ENCODE data around the gene OR4C3.
"Not testable (repeated sequence)": the region's sequence is repeated elsewhere in the genome, so short reads cannot be mapped to it uniquely, and the experiment has no call there.

Gene OR4C3

DNA sequence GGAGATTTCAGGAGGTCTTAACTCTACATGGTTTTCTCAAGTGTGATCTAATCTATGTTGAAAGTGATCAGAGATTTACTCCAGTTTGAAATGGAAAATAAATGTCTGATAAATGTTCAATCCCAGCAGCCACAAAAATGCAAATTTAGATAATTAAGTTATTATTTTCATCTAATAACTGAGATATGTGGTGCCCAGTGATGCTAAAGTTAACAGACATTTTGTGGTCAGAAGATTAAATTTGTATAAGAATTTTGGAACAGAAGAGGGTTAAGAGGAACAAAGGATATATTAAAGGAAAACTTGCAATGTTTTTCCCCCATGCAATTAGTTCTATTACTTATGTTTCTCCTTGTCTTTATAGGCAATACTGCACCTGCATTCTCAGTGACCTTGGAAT is at the start of gene OR4C3:
OR4C3 (plus strand) TSS at position 301 of the 400 bp plus-strand sequence. CDS start 102 bp downstream, outside the sequence.
- DNase-seq: not testable (repeated sequence)

DNA sequence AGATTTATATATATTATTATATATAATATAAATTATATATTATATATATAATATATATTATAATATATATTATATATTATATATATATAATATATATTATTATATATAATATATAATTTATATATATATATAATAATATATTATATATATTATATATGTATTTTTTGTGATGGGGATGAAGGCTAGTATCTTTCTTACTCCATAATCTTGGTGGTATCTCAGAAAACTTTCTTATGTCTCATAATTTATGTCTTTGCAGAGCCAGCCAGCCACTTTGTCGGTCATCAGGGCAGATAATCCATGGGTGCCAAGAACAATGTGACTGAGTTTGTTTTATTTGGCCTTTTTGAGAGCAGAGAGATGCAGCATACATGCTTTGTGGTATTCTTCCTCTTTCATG is 18.8 kb upstream of the OR4C3 start, which contains the start of gene OR4S1:
OR4S1 (plus strand) TSS at position 301 of the 400 bp plus-strand sequence; CDS start at position 301, 0 bp downstream.
- DNase-seq: no peak

DNA sequence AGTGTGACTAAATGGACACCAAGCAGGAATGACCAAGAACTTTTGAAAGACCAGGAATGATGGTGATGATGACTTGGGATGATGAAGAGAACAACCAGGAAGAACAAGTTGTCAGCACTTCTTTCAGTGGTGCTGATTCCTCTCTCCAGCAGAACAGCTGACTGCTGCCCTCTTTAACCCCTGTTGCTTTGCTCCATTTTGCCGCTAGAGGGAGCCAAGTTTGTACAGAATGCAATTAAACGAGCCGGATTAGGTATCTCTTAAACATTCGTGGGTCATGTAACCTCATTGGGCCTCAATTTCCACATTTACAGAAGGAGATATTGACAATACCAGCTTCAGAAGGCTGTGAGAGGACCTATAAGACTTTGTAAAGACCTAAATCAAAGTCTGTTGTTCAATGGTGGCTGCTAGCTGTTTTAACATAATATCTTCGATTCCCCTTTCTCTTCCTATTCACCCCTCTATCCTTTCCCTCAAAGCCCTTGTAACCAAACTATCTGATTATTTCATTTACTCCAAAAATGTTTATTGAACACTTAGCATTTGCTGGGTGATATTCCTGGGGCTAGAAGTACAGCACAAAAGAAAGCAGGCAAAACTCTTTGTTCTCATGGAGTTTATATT is 16.8 kb upstream of the OR4C3 start:
- no peak for DNase-seq

DNA sequence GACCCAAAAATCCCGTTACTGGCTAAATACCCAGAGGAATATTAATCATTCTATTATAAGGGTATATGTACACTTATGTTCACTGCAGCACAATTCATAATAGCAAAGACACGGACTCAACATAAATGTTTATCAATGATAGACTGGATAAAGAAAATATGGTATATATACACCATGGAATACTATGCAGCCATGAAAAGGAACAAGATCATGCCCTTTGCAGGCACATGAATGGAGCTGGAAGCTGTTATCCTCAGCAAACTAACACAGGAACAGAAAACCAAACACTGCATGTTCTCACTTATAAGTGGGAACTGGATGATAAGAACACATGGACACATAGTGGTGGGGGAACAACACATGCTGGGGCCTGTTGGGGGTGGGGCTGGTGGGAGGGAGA is 11.1 kb upstream of the OR4C3 start:
- not testable (repeated sequence) for DNase-seq

DNA sequence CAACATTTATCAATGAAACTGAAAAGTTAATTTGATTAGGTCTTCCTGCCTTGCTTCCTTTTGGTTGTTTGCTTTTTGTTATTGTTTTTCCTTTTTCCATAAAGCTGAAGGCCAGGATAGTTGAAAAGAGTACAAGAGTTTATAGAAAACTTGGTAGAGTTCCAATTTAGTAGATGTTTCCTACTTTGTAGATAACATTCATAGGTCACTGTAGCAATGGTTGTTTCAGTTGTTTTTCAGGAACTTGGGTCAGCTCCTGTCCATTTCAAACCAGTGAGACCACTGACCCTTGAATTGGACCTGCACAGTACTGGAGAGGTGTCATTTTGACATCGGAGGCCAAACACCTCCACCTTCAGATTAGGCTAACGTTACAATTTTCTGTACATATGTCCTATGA is 4.9 kb upstream of the OR4C3 start:
- not testable (repeated sequence) for DNase-seq

DNA sequence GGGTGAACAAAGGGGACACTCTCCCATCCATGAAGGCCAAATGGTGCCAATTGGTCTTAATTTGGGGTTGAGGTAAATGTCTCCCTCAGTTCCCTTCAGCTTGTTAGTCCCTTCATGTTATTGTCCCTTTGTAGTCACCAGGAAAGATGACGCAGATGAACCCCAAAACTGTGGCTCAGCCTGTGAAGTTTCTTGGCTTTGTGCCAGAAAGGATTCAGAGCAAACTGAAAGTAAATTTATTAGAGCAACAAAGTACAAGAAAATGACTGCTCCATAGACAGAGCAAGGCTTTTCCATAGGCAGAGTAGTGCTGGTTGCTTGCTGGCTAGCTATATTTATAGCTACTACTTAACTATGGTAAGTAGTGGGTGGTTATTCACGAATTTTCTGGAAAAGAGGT is 16.7 kb downstream of the OR4C3 start:
- DNase-seq: no peak

DNA sequence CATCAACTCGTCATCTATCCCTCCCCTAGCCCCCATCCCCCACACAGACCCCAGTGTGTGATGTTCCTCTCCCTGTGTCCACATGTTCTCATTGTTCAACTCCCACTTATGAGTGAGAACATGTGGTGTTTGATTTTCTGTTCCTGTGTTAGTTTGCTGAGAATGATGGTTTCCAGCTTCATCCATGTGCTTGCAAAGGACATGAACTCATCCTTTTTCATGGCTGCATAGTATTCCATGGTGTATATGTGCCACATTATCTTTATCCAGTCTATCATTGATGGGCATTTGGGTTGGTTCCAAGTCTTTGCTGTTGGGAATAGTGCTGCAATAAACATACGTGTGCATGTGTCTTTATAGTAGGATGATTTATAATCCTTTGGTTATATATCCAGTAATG is 17.8 kb downstream of the OR4C3 start:
- DNase-seq: not testable (repeated sequence)

DNA sequence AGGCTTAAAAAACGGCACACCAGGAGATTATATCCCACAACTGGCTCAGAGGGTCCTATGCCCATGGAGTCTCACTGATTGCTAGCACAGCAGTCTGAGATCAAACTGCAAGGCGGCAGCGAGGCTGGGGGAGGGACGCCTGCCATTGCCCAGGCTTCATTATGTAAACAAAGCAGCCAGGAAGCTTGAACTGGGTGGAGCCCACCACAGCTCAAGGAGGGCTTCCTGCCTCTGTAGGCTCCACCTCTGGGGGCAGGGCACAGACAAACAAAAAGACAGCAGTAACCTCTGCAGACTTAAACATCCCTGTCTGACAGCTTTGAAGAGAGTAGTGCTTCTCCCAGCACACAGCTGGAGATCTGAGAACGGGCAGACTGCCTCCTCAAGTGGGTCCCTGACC is 21.6 kb downstream of the OR4C3 start:
- DNase-seq: not testable (repeated sequence)

DNA sequence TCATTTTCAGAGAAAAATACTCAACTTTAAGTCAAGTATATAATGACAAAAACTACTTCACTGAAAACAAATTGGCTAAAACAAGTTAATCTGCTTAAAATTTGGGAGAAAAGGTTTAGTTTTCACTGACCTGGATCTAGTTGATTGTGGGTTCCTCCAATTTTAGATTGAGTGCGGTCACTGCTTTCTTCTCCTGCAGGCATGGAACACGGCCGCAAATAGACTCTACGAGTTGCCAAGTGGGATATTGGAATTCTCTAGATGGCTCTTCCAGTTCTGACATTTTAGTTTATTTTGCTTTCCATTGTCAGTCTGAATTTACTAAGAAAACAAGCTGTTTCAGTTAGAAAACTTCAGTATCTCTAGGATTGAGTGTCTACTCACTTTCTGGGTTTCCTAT is 29.3 kb downstream of the OR4C3 start:
- no peak for DNase-seq

DNA sequence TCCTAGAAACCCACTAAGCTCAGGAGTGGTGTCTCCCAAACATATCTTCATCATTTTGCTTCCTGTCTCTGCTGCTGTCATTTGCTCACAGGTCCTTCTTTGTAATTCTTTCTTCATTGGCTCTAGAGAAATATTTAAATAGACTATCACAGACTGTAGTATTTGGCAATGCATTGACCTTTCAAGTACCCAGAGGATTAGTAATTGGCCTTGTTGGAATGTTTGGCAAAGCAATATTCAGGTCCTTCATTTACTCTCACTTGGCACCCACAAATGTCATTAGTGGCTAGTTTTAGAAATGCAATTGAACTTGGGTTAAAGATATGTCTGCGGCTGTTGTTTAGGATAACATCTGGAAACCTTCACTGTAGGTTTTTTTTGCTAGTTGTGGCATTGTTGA is 30.0 kb downstream of the OR4C3 start:
- DNase-seq: no peak

DNA sequence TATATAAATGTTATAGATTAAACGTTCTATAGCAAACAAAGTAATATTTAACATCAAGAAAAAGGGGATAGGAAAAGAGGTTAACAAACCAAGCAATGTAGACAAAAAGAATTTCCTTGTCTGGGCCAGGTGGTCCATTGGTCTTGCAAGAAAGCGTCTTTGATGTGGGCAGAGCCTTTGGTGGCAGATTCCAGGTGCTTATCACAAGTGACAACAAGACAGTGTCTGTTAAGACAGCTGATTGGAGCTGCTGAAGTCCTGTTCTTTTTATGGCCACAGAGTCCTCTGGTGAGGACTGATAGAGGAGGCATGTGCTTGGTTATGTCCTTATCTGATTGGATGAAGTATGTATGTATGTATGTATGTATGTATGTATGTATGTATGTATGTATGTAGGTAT is 36.6 kb downstream of the OR4C3 start:
- not testable (repeated sequence) for DNase-seq

DNA sequence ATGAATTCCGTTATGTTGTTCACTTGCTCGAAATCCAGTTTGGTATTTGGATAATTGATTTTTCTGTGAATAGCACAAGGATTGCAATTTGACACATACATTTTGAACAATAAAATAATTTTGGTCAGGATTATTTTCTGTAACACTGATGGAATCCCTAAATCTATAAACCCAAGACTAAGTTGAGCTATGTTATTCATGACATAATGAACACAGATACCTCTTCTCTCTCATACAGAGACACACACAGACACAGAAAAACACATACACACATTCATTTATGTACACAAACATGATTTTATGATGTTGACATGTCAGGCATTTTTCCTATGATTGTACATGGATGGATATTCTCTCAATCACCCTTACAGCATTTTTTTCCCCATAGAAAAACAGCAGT is 41.6 kb downstream of the OR4C3 start, which contains the start of gene OR4C5:
OR4C5 (minus strand) TSS at position 101 of the 400 bp plus-strand sequence; CDS start at position 101, 0 bp downstream.
- DNase-seq: no peak
